T-helper 2 cell treated with Interferon-gamma antibody and Interleukin-4, amounts not matched to agents 5 μg/mL and 100 μg/mL, for 36 hours (primary cell): ENCODE results near the gene CYP17A1.
A peak's percentile ranks its signal among the peaks of the same experiment; 100 is the strongest.
"Not testable (repeated sequence)": the region's sequence is repeated elsewhere in the genome, so short reads cannot be mapped to it uniquely, and the experiment has no call there.

ENCODE experiments used
- DNase-seq: peaks from one replicate; pipeline ENCODE4 v3.0.0; 2021; ENCODE audit warnings: low spot score
- H3K27ac Mint-ChIP-seq: one replicate; pipeline ENCODE4 v1.8.0; 2021; ENCODE audit warnings: mild to moderate bottlenecking, mixed read lengths
- H3K27me3 Mint-ChIP-seq: one replicate; pipeline ENCODE4 v1.8.0; 2021; ENCODE audit warnings: low read depth, mixed read lengths
- H3K36me3 Mint-ChIP-seq: one replicate; pipeline ENCODE4 v1.8.0; 2021; ENCODE audit warnings: low read depth, mixed read lengths
- H3K4me1 Mint-ChIP-seq: one replicate; pipeline ENCODE4 v1.8.0; 2021; ENCODE audit warnings: low read depth, mixed read lengths
- H3K4me3 Mint-ChIP-seq: one replicate; pipeline ENCODE4 v1.8.0; 2022; ENCODE audit warnings: mild to moderate bottlenecking, moderate library complexity, mixed read lengths
- H3K9me3 Mint-ChIP-seq: one replicate; pipeline ENCODE4 v1.8.0; 2021; ENCODE audit warnings: mixed read lengths

The CYP17A1 gene

DNA sequence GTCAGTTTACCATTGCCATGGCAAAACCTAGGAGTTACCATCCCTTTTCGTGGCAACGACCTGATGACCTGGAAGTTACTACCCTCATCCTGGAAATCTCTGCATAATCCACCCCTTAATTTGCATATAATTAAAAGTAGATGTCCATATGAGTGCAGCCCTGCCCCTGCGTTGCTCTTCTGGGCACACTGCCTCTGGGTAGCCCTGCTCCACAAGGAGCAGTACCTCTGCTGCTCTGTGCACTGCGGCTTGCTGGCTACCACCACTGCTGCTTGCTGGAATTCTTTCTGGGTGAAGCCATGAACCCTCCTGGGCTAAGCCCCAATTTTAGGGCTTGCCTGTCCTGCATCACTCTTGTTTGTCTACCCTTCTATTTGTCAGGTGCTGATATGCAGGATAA lies 12.5 kb downstream of the CYP17A1 start:
- Mint-ChIP-seq H3K27ac (no peak overlapping the region), H3K27me3 (no peaks in the 10 kb centered on the region), H3K9me3 (no peaks in the 10 kb centered on the region), H3K4me3 (no peak overlapping the region), H3K36me3 (no peaks in the 10 kb centered on the region), H3K4me1 (no peaks in the 10 kb centered on the region)
- no peak for DNase-seq

DNA sequence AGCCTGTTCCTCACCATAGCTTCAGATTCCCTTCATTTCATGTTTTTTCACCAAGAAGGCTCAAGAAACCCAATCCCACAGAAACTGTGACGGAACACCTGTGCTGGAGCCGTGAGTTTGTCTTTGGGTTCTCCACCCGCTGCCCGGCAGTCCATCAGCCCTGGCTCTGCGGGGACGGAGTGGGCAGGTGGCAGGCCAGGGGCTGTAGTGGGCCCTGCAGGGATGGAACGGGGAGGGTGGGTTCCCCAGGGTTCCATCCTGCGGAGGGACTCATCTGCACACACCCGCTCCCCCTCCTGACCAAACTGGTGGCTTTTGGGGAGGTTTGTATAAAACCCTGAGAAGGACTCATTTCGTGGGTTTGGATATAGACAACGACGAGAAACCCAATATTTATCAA lies 15.0 kb downstream of the CYP17A1 start:
- Mint-ChIP-seq H3K27ac (no peak overlapping the region), H3K4me3 (no peak overlapping the region), H3K36me3 (no peaks in the 10 kb centered on the region), H3K9me3 (no peaks in the 10 kb centered on the region), H3K4me1 (no peaks in the 10 kb centered on the region), H3K27me3 (no peaks in the 10 kb centered on the region)
- DNase-seq = no peak

DNA sequence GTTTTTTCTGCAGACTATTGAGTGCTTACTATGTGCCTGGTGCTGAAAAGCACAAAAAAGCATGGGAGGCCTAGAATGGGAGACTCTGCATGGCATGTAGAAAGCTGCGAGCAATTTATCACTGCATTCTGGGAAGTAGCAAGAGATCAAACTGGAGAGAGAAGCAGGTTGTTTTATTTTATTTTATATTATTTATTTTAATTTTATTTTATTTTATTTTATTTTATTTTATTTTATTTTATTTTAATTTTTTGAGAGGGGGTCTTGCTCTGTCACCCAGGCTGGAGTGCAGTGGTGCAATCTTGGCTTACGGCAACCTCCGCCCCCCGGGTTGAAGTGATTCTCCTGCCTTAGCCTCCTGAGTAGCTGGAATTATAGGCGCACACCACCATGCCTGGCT lies 17.2 kb downstream of the CYP17A1 start:
- not testable (repeated sequence) for H3K27ac Mint-ChIP-seq, DNase-seq, H3K36me3 Mint-ChIP-seq, H3K4me1 Mint-ChIP-seq, H3K27me3 Mint-ChIP-seq, H3K4me3 Mint-ChIP-seq, H3K9me3 Mint-ChIP-seq

DNA sequence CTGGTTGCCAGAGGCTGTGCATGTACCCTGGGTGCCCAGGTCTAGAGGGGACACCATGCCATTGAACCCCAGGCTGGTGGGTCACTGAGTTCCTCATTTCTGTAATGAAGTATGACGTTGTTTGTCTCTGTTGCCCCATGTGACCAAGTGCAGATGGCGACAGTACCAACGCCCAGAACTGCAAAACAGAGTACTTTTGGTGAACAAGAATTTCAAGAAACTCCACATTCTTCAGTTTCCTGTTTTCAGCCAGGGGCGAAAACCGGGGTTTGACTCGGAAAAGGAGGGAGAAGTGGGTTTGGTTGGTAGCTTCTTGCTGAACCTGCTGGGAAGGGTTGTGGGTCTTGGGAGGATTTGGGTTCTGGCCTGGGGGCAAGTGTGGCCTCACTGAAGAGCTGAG lies 18.2 kb downstream of the CYP17A1 start:
- DNase-seq = no peak
- Mint-ChIP-seq H3K36me3 (peaks cover 4% of the 10 kb centered on the region), H3K27ac (no peak overlapping the region), H3K27me3 (no peaks in the 10 kb centered on the region), H3K4me1 (peaks cover 2% of the 10 kb centered on the region), H3K4me3 (no peak overlapping the region), H3K9me3 (no peaks in the 10 kb centered on the region)

DNA sequence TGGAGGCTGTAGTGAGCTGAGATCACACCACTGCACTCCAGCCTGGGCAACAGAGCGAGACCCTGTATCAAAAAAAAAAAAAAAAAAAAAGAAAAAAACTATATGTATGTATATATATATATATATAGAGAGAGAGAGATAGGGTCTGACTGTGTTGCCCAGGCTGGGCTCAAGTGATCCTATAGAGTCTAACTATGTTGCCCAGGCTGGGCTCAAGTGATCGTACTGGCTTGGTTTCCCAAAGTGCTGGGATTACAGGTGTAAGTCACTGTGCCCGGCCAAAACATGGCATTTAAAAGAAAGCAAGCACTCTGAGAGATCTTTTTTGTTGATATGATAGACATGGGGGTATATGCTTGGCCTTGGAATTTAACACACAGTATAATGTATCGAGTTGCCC lies 20.0 kb downstream of the CYP17A1 start:
- no peaks in the 10 kb centered on the region for H3K9me3 Mint-ChIP-seq
- H3K27ac Mint-ChIP-seq = no peak overlapping the region
- DNase-seq = no peak
- H3K27me3 Mint-ChIP-seq = no peaks in the 10 kb centered on the region
- no peak overlapping the region for H3K4me3 Mint-ChIP-seq
- peaks cover 11% of the 10 kb centered on the region for H3K36me3 Mint-ChIP-seq
- H3K4me1 Mint-ChIP-seq = peaks cover 10% of the 10 kb centered on the region

DNA sequence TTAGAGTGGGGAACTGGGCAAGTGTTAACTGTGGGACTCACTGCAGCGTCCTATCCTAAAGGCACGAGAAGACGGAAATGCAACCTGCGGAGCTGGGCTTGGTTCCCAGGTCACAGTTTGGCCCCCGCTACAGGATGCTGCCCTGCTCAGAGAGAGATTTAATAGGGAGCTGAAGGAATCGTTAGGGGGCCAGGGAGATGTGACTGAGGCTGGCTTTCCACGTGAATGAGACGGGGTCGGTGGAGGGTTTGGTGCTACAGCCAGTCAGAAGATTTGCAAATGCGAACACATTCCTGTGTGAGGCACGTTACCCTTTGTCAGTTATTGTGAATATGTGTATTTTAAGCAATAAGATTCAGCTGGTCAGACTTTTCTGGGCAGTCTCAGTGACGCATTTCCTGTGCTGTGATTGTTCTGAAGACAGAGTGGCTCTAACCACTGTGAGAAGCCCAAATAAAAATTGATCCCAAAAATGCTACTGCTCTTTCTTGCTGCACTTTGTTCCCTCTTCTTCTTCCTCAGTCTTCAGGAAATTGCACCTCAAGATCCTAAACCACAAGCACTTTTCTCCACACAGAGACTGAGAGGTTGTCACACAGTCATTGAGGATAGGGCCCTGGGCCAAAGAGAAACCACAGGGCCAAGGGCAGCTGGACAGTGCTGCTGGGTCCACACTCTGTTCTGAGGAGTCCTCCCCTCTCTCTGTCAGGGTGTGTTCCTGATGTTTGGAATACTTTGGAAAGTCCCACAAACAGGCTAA lies 21.2 kb downstream of the CYP17A1 start:
- Mint-ChIP-seq H3K4me3 (no peak overlapping the region), H3K4me1 (peaks cover 14% of the 10 kb centered on the region)
- DNase-seq = no peak

DNA sequence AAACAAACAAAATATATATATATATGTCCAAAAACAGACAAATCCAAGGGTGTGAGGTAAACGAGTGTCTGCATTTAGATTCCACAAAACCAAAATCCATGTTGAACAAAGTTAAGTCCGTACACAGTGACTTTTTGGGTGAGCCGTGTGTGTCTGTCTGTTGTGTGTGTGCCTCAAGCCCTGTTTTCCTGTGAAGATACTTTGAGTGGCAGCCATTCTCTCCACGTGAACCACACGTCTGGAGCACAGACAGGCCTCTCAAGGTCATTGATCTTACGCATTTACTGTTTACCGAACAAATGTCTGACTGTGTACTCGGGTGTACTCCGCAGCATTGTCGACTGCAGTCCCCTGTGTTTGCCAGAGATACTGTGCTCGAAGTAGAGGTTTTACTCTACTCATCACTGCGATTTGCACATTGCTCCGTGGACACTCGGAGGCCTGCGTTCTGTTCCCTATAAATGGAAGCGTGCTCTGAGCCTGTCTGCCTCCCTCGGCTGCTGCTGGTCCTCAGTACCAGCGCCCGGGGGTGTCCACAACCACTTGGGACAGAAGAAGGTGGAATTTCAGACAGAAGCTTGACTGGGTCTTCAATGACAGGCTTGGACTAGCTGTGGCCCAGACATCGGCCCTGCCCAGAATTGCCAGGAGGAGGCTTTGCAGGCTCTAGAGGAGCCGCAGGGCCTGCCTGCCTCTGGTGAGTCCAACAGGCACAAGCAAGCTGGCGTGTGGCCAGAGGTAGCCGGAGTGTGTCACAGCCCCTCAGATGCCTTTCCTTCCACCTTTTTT lies 22.1 kb downstream of the CYP17A1 start:
- H3K36me3 Mint-ChIP-seq = peaks cover 21% of the 10 kb centered on the region
- peaks cover 14% of the 10 kb centered on the region for H3K4me1 Mint-ChIP-seq
- no peak for DNase-seq
- no peaks in the 10 kb centered on the region for H3K27me3 Mint-ChIP-seq
- H3K27ac Mint-ChIP-seq = no peak overlapping the region
- no peaks in the 10 kb centered on the region for H3K9me3 Mint-ChIP-seq
- no peak overlapping the region for H3K4me3 Mint-ChIP-seq

More for the DNA sequence above, 21.2 kb downstream of the CYP17A1 start:
- Mint-ChIP-seq H3K36me3 (peaks cover 19% of the 10 kb centered on the region), H3K9me3 (no peaks in the 10 kb centered on the region), H3K27me3 (no peaks in the 10 kb centered on the region), H3K27ac (no peak overlapping the region)

DNA sequence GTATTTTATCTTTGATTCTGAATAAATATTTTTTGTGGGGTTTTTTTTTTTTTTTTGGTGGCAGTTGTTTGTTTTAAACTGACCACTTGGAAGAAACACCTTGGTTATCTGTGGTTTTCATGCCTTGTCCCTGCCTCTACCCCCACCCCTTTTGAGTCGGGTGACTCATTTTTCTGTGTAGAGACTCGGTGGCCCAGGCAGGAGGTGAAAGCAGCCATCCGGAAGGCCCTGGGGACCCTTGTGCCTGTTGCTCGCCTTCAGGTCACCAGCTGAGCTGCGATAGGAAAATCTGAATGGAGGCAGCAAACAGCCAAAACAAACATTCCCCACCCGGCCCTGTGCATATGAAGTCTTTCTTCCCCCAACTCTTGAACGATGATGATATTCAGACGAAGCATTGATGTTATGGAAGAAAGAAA lies 22.8 kb downstream of the CYP17A1 start:
- H3K9me3 Mint-ChIP-seq = no peaks in the 10 kb centered on the region

DNA sequence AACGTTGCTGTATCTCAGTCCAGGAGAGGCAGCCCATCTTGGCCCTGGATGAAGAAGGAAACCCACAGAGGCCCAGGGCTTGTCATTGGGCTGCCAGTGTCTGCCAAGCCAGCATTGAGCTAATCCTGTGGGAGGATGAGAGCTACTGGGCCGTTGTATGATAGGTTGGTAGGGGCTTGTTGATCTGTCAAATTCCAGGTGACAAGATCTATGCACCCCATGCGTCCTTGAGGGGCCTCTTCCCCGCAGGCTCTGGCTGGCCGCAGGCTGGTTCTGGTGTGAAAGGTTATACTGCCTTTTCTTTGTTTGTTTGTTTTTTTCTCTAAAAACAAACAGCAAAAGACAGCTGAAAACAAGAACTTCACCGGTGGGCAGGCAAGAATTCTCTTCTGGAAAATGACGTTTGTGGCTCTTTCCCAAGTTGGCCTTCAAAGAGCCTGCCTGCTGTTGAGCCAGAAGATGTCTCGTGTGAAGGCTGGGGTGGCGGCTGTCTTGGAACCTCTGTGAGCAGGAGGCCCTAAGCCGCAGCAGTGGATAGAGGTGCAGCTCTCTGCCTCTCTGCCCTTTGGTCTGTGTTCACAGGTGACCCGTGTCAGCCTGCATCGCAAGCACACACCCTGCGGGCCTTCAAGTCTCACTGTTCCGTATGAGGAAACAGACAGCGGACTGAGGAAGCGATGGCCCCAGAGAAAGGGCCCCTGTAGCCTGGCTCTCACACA lies 23.3 kb downstream of the CYP17A1 start:
- no peak for DNase-seq
- no peak overlapping the region for H3K4me3 Mint-ChIP-seq
- peak overlapping the region; percentile 61 for H3K27ac Mint-ChIP-seq
- peaks cover 21% of the 10 kb centered on the region for H3K36me3 Mint-ChIP-seq
- H3K4me1 Mint-ChIP-seq = peaks cover 14% of the 10 kb centered on the region
- no peaks in the 10 kb centered on the region for H3K9me3 Mint-ChIP-seq
- H3K27me3 Mint-ChIP-seq = no peaks in the 10 kb centered on the region

More for the DNA sequence above, 22.8 kb downstream of the CYP17A1 start:
- DNase-seq = no peak
- Mint-ChIP-seq H3K36me3 (peaks cover 21% of the 10 kb centered on the region), H3K4me3 (no peak overlapping the region), H3K27ac (no peak overlapping the region), H3K27me3 (no peaks in the 10 kb centered on the region), H3K4me1 (peaks cover 14% of the 10 kb centered on the region)

DNA sequence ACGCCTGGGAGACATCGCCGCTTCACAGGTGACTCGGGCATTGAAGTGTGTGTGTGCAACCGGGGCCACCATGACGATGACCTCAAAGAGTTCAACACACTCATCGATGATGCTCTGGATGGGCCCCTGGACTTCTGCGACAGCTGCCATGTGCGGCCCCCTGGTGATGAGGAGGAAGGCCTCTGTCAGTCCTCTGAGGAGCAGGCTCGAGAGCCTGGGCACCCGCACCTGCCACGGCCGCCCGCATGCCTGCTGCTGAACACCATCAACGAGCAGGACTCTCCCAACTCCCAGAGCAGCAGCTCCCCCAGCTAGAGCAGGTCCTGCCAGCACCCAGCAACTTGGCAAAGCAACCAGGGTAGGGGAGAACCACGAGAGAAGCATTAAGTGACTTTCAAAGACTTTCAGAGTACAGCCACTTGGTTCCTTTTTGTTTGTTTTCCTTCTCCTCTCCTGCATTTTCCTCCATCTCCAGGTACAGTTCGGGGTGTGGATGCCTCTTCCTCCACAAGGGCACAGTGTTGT lies 24.1 kb downstream of the CYP17A1 start:
- Mint-ChIP-seq H3K4me1 (peaks cover 15% of the 10 kb centered on the region), H3K4me3 (no peak overlapping the region), H3K27ac (peak overlapping the region; percentile 61), H3K36me3 (peaks cover 21% of the 10 kb centered on the region), H3K27me3 (no peaks in the 10 kb centered on the region), H3K9me3 (no peaks in the 10 kb centered on the region)
- no peak for DNase-seq

DNA sequence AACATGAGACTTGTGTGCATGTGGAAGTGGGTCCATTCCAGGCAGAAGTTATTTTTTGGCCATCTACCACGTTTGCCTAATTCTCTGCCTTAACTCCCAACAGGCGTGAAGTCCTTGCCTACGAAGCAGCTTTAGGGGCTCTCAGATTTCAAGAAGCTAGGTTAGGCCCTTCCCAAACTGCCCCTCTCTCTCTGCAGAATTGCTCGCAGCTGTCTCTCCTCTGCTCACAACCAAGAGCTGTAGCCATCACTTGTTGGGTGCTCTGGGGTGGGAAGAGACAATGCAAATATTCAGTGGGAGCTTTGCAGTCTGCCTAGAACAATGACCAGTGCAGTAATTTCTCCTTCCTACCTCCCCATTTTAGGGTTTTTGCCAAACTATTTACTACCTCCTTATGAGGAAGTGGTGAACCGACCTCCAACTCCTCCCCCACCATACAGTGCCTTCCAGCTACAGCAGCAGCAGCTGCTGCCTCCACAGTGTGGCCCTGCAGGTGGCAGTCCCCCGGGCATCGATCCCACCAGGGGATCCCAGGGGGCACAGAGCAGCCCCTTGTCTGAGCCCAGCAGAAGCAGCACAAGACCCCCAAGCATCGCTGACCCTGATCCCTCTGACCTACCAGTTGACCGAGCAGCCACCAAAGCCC lies 24.9 kb downstream of the CYP17A1 start:
- no peaks in the 10 kb centered on the region for H3K9me3 Mint-ChIP-seq
- peaks cover 21% of the 10 kb centered on the region for H3K36me3 Mint-ChIP-seq
- peak overlapping the region; percentile 77 for H3K27ac Mint-ChIP-seq
- no peak for DNase-seq
- H3K27me3 Mint-ChIP-seq = no peaks in the 10 kb centered on the region
- peak overlapping the region; percentile 44 for H3K4me3 Mint-ChIP-seq
- H3K4me1 Mint-ChIP-seq = peaks cover 15% of the 10 kb centered on the region

DNA sequence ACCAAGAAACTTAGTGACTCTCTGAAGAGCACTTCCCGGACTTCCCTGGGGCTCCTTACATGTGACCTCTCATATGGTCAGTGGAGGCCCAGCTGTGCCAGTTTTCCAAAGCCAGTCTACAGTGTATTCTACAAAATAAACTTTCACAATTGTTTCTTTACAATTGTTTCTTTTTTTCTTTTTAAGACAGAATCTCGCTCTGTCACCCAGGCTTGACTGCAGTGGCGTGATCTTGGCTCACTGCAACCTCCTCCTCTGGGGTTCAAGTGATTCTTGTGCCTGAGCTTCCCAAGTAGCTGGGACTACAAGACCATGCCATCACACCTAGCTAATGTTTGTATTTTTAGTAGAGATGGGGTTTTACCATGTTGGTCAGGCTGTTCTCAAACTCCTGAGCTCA lies 25.9 kb downstream of the CYP17A1 start:
- H3K36me3 Mint-ChIP-seq = peaks cover 21% of the 10 kb centered on the region

DNA sequence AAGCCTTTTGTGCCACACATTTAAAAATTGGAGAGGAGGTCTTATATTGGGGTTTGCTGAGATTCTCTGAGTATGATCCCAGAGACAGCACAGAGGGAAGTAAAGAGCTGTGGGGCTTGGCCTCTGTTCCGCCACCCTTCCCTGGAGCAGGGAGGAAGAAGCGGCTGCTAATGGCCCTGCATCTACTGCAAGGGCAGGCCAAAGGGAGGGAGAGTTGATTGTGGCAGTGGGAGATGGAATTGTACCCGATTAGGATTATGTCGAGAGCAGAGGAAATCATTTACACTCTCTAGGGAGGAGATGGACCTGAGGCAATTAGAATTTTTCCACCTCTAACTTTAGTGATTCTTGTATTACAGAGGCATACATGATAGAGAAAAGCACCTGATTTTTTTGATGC lies 28.8 kb downstream of the CYP17A1 start:
- peaks cover 24% of the 10 kb centered on the region for H3K36me3 Mint-ChIP-seq
- H3K4me1 Mint-ChIP-seq = peaks cover 16% of the 10 kb centered on the region
- no peak for DNase-seq
- H3K27ac Mint-ChIP-seq = no peak overlapping the region
- no peak overlapping the region for H3K4me3 Mint-ChIP-seq
- peaks cover 4% of the 10 kb centered on the region for H3K9me3 Mint-ChIP-seq
- no peaks in the 10 kb centered on the region for H3K27me3 Mint-ChIP-seq

More for the DNA sequence above, 25.9 kb downstream of the CYP17A1 start:
- no peak overlapping the region for H3K4me3 Mint-ChIP-seq
- no peak for DNase-seq
- H3K4me1 Mint-ChIP-seq = peaks cover 15% of the 10 kb centered on the region
- no peaks in the 10 kb centered on the region for H3K9me3 Mint-ChIP-seq
- no peaks in the 10 kb centered on the region for H3K27me3 Mint-ChIP-seq
- H3K27ac Mint-ChIP-seq = no peak overlapping the region
